Prostate gland (tissue), 2 donors: Measurements from ENCODE around the gene CLIC3.

Source experiments
- CTCF ChIP-seq, 4 experiments: fragments of 200-600 bp in 2 of 4; fragments of 450-650 bp in 2 of 4; sonication (generic) in 2 of 4; IDR thresholded peaks; 1 replicate in 3 of 4; 2 replicates in 1 of 4; pipeline ENCODE4 v1.5.1; 2016 to 2019; ENCODE audit warnings: antibody characterized with exemption in 4 of 4, mild to moderate bottlenecking in 2 of 4, moderate library complexity in 2 of 4
- POLR2AphosphoS5 ChIP-seq: sonication (generic); formaldehyde crosslinking; IDR thresholded peaks from one replicate; pipeline ENCODE4 v1.6.1; 2017; ENCODE audit warnings: antibody characterized with exemption

GRCh38 chr9:136945333-136946227 is 50.8 kb downstream of the CLIC3 start:
- TF ChIP-seq CTCF (IDR thresholded peaks at IDR 0.05) = no peak
- TF ChIP-seq POLR2AphosphoS5 = no peak
